ENCODE results near the gene DNASE2.

Gene DNASE2

DNA sequence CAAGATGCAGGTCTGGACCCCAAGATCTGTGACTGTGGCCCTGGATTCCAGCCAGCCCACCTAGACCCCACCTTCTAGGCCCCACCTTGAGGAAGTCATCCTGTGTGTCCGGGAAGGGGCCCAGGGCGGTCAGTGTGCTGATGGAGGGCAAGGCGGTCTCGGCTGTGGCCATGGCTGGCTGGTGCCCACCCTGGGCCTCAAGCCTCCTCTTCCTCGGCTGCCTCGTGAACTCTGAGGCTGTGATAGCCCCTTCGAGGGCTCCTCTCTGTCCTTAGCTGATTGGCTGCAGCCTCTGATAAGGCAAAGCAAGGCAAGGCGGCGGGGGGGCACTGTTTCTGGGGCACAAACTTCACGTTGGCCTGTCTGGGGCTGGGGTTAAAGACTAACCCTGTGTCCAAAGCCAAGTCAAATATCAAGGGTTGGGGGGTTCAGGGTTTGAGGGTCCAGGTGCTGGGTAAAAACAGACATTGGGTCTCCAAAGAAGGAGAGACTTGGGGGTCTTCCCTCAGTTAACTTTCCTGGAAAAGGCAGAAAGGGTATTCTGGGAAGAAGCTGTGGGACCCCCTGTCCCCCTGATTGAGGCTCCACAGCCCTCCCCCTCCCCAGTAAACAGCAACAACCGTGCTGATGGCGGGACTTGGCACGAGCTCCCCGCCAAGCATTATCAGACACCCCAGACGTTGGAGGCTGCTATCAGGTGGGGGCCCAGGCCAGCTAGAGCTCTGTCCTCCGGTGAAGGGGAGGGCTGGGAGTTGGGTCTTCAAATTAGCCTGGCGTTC is 5.9 kb upstream of the DNASE2 start, which contains the start of gene KLF1:
KLF1 (minus strand) TSS at position 233 of the 779 bp plus-strand sequence; CDS start at position 172, 61 bp downstream.
- in situ Hi-C loops (cut with HindIII; ENCODE audit: low sequenced_read_pairs), result no loop called here

DNA sequence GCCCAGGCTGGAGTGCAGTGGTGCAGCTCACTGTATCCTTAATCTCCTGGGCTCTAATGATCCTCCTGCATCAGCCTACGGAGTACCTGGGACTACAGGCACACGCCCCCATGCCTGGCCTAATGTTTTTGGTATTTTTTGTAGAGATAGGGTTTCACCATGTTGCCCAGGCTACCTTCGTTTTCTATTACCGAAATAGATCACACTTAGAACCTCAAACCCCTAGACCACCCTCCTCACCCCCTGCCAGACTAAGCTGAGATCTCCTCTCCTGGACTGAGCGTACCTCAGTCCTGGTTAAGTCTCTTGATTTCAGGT is 5.4 kb upstream of the DNASE2 start:
- in situ Hi-C loops (cut with HindIII; ENCODE audit: low sequenced_read_pairs), result no loop called here

DNA sequence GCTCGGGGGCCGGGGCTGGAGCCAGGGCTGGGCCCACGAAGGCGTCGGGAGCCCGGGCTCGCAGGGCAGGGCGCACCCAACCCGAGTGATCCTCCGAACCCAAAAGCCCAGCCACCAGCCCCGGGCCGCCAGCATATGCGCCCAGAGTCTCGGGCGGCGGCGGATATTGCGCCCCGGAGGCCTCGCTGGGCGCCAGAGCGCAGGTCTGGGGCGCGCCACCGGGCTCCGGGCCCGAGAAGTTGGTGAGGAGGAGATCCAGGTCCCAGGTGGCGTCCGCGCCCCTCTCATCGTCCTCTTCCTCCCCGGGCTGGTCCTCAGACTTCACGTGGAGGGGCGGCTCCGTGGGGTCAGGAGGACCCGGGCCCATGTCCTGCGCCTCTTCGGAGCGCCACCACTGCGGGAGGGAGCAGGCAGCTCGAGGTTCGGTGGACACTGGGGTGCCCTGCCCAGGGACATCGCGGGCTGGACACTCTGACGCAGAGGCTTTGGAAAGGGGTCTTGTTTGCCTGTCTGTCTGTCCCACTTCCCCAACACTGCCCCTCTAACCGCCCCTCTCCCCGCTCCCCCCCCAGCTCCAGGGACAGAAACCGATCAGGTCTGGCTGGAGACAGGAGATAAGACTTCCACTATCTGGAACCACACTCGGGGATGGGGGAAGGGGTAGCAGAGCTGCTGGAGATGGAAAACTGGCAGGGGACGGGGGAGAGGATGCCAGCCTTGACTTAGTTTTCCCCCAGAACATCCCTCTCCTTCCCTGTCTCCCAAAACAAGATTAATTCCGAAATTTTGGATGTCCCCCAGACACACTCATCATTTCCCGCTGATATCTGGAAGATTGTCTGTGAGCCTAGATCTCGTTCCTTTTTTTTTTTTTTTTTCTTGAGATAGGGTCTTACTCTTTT is 4.8 kb upstream of the DNASE2 start:
- in situ Hi-C loops (cut with HindIII; ENCODE audit: low sequenced_read_pairs), result no loop called here

DNA sequence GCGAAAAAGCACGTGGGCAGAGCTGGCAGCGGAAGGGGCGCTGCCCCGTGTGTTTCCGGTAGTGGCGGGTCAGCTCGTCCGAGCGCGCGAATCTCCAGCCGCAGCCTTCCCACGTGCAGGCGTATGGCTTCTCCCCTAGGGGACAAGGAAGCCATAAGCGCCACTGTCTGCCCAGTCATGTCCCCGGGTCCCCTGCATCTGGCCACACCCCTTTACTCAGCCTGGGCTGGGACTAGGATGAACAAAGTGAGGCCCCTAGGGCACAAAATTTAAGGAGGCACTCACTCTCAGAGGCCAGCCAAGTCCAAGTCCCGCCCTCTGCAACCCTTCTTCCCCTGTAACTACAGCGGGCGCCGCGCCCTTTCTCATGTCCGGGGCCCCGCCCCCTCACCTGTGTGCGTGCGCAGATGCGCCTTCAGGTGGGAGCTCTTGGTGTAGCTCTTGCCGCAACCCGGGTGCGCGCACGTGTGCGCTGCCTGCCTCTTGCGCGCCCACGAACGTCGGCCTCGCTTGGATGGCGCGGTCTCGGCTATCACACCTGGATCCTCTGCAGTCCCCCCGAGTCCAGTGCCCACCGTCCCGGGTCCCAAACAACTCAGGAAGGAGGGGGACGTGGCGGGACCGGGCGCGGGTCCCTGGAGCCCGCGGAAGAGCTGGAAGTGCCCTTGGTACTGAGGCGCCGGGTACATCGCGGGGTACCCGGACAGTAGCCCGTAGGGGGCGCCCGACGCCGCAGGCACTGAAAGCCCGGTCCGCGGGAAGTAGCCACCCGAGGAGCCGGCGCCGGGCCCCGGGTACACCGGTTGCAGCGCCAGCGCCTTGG is 3.9 kb upstream of the DNASE2 start:
- in situ Hi-C loops (cut with HindIII; ENCODE audit: low sequenced_read_pairs), result no loop called here

DNA sequence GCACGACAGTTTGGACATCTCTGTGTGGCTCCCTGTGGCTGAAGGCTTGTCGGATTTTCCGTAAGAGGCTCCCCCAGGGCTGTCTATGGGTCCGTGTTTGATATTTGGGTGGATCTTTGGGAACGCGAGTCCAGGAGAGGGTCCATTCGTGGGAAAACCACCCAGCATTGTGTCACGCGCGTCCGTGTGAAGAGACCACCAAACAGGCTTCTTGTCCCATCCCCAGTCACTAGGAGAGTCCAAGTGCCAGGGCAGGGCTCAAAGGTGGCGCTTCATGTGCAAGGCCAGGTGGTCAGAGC is 3.3 kb upstream of the DNASE2 start:
- in situ Hi-C loops (cut with HindIII; ENCODE audit: low sequenced_read_pairs), result no loop called here

DNA sequence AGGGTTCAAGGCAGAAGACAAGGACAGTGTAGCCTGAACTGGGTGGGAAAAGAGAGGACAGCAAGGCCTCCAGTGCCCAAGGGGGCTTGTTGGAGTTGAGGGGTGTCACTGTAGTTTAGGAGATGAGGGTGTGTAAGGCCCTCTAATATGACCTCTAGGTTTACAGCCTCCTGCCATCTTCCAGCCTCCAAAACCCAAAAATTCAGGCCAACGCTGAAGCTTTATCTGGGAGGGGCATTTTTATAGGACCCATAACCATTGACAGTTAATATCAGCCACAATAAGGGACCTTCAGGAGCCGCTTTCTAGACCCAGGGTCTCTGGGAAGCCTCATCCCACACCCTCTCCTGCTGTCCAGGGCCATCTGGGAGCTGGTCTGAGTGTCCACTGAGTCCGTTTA is 3.0 kb upstream of the DNASE2 start:
- in situ Hi-C loops (cut with HindIII; ENCODE audit: low sequenced_read_pairs), result no loop called here

DNA sequence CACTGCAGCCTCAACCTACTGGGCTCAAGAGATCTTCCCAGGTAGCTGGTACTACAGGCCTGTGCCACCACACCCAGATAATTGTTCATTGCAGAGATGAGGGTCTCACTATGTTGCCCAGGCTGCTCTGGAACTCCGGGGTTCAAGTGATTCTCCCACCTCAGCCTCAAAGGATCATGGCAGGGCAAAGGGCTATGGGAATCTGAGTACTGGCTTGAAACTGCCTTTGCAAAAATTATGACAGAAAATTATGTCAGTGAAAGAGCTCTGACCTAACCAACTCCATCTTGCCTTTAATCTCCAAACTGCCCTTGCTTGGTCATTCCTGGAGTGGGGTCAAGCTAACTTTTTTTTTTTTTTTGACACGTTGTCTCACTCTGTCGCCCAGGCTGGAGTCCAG is 1.3 kb upstream of the DNASE2 start:
- in situ Hi-C loops (cut with HindIII; ENCODE audit: low sequenced_read_pairs), result no loop called here

DNA sequence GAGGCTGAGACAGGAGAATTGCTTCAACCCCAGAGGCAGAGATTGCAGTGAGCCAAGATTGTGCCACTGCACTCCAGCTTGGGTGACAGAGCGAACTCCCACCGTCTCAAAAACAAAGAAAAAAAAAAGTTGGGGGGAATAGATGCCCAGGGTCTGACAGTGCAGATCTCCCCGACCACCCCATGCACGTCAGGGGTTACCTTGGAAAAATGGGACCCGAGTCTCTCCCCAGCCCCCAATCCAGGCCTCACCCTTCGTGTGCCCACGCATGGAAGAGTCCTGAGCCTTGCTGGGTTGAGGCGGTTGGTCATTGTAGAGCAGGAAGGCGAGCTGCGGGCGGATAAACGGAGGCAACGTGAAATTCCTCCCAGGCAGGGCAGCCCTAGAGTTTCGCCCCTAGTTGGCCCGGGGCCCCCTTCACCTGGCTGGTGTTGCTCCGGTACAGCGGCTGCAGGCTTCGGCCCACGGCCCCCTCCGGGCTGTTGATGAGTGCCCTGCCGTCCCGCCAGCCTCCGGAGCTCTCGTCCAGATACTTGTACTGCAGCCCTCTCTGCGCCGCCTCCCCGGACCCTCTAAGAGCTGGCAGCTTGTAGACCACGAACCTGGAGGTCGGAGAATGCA is 588 bp downstream of the DNASE2 start:
- in situ Hi-C loops (cut with HindIII; ENCODE audit: low sequenced_read_pairs), result no loop called here

DNA sequence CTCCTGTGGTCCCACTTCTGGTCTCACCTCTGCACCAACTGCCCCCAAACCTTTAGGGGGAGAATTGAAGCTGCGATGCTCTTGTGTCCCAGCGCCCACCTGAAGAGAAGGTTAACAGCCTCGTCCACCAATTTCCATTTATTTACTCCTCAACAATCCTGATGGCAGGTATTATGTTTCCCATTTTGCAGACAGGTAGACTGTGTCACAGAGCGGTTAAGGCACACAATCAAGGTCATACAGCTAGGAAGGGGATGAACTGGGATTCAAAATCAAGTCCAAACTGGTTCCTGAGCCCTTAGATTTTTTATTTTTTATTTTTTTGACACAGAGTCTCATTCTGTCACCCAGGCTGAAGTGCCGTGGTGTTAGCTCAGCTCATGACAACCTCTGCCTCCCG is 6.2 kb downstream of the DNASE2 start:
- in situ Hi-C loops (cut with HindIII; ENCODE audit: low sequenced_read_pairs), result no loop called here

DNA sequence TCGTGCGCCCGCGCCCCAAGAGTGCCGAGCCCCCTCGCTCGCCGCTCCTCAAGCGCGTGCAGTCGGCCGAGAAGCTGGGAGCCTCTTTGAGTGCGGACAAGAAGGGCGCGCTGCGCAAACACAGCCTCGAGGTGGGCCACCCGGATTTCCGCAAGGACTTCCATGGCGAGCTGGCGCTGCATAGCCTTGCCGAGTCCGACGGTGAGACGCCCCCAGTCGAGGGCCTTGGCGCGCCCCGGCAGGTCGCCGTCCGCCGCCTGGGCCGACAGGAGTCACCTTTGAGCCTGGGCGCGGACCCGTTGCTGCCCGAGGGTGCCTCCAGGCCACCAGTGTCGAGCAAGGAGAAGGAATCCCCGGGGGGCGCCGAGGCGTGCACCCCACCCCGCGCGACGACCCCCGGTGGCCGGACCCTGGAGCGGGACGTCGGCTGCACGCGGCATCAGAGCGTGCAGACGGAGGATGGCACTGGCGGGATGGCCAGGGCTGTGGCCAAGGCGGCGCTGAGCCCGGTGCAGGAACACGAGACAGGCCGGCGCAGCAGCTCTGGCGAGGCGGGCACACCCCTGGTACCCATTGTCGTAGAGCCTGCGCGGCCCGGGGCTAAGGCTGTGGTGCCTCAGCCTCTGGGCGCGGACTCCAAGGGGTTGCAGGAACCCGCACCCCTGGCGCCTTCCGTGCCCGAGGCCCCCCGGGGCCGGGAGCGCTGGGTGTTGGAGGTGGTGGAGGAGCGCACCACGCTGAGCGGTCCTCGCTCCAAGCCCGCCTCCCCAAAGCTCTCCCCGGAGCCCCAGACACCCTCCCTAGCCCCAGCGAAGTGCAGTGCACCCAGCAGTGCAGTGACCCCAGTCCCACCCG is 7.1 kb downstream of the DNASE2 start:
- in situ Hi-C loops (cut with HindIII; ENCODE audit: low sequenced_read_pairs), result no loop called here

DNA sequence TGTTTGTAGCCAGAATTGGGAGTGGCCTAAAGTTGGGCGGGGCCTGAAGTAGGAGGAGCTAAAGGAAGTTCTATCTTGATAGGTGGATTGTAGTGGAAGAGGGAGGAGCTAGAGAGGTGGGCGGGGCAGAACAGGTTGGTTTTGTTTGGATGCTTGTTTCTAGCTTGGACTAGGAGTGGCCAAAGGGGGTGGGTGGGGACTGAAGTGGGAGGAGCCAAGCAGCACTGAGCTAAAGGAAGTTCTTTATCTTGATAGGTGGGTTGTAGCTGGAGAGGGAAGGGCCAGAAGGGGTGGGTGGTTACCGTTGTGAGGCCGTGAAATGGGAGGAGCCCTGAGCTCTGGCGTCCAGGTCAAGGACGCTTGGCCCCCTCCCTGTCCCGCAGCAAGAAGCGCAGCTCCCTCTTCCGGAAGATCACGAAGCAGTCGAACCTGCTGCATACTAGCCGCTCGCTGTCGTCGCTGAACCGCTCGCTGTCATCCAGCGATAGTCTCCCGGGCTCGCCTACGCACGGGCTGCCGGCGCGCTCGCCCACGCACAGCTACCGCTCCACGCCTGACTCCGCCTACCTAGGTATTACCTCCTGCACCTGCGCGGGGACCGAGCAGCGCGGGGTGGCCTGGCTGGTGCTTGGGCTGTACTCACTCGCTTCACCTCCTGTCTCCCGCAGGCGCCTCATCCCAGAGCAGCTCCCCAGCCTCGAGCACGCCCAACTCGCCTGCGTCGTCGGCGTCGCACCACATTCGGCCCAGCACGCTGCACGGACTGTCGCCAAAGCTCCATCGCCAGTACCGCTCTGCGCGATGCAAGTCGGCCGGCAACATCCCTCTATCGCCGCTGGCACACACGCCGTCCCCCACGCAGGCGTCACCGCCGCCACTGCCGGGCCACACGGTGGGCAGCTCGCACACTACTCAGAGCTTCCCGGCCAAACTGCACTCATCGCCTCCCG is 8.0 kb downstream of the DNASE2 start:
- in situ Hi-C loops (cut with HindIII; ENCODE audit: low sequenced_read_pairs), result no loop called here

DNA sequence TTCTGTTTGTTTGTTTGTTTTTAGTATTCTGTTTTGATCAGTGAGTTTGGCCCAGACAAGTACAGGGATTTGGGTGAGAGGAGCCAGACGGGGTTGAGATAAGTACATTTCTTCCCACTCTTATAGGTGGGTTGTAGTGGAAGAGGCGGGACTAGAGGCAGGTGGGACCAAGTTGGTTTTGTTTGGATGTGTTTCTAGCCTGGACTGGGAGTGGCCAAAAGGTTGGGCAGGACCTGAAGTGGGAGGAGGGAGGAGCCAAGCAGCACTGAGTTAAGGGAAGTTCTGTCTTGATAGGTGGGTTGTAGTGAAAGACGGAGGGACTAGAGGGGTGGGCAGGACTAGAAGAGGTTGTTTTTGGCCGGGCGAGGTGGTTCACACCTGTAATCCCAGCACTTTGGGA is 9.0 kb downstream of the DNASE2 start:
- in situ Hi-C loops (cut with HindIII; ENCODE audit: low sequenced_read_pairs), result no loop called here

DNA sequence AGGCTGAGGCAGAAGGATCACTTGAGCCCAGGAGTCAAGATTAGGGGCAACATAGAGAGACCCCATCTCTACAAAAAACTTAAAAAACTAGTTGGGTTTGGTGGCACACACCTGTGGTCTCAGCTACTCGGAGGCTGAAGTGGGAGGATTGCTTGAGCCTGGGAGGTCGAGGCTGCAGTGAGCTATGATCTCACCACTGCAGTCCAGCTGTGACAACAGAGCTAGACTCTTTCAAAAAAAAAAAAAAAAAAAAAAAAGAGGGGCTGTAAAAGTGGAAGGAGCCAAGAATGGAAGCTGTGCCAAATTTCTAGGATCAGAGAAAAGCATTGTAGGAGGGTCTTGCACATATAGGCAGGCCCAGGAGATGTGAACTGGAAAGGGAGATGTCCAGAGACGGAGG is 9.6 kb downstream of the DNASE2 start:
- in situ Hi-C loops (cut with HindIII; ENCODE audit: low sequenced_read_pairs), result no loop called here

DNA sequence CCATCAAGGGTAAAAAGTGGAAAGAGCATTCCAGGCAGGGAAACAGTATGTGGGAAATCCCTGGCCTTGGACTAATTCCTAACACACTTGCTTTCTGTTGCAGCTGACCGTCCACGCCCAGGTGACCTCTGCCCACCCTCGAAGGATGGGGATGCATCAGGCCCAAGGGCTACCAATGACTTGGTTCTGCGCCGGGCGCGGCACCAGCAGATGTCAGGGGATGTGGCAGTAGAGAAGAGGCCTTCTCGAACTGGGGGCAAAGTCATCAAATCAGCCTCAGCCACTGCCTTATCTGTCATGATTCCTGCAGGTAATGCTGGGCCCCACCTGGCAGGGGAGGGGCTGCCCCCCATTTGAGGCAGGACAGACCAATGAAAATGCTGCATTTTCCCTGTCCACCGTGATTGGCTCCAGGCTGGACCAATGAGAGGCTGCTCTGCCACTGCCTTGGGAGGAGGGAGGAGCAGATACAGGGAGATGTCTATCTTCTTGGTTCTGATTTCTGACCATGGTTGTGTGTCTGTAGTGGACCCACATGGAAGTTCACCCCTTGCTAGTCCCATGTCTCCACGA is 12.6 kb downstream of the DNASE2 start:
- in situ Hi-C loops (cut with HindIII; ENCODE audit: low sequenced_read_pairs), result no loop called here

DNA sequence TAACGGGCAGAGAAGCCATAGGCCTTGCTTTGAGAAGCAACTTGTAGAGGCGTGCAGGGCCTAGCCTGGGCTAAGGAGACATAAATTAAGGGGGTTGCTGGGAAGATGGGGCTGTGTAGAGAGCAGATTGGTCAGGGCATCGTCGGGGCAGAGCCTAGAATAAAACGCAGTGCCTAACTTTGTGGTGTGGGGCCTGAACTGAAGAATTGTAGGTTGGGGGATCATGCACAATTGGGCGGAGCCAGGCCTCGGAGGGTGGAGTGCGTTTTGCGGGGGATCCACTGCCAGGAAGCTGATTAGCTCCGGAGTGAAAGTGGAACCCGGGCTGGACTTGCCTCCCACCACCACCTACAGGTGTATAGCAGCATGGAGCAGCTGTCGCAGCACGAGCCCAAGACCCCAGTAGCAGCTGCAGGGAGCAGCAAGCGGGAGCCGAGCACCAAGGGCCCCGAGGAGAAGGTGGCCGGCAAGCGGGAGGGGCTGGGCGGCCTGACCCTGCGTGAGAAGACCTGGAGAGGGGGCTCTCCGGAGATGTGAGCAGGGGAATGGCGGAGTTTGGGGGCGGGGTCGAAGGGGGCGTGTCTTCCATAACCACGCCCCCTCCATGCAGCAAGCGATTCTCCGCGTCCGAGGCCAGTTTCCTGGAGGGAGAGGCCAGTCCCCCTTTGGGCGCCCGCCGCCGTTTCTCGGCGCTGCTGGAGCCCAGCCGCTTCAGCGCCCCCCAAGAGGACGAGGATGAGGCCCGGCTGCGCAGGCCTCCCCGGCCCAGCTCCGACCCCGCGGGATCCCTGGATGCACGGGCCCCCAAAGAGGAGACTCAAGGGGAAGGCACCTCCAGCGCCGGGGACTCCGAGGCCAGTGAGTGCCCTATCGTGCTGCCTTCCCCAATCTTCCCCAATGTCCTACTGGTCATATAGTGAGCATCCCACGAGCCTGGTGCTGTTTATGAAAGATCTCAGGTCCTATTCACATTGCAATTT is 13.8 kb downstream of the DNASE2 start:
- in situ Hi-C loops (cut with HindIII; ENCODE audit: low sequenced_read_pairs), result no loop called here

DNA sequence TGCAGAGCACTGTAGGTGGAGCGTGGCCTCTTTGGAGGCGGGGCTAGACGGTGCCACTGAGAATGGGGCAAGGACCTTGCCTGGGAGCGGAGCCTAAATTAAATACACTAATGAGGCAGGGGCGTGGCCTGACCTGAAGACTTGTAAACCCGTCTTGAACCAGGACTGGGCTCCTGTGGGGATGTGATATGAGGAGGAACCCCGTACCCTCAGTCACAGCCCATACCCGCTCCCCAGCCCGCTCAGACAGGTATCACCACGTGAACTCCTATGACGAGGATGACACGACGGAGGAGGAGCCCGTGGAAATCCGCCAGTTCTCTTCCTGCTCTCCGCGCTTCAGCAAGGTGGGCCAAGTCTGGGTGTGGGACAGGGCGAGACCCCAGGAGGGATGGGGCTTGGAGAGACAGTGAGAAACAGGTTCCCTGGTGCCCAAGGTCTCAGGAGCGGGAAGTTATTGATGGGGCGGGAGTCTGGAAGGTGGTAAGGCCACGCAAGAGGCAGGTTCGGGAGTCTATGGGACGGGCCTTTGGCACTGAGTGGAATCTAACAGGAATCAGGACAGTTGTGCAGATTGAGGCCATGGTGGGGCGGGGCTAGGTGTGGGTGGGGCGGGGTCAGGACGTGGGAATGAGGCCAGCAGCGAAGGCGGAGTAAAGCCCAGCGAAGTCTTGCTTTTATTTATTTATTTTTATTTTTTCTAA is 14.7 kb downstream of the DNASE2 start:
- in situ Hi-C loops (cut with HindIII; ENCODE audit: low sequenced_read_pairs), result no loop called here
